CD8-positive, alpha-beta memory T cell (primary cell): ENCODE results near the gene ADGRV1. TPM values are rescaled to one million over a fixed set of nuclear protein-coding genes. Genes with fewer than 3 reads are reported as not detected.

Experiments used
- CTCF ChIA-PET: fragments of 350-600 bp; sonication (Branson Sonifier 250); formaldehyde crosslinking; loops from one replicate; lab custom pipeline; 2021; ENCODE audit warnings: antibody characterized with exemption; lab: Charles Lee
- POLR2A ChIA-PET: fragments of 350-600 bp; sonication (Branson Sonifier 250); formaldehyde crosslinking; loops from one replicate; lab custom pipeline; 2021; ENCODE audit warnings: antibody characterized with exemption; lab: Charles Lee
- DNase-seq, 5 donors: peaks; one replicate each; pipeline versions ENCODE4 v3.0.0 to v3.0.0-alpha.2; 2020 to 2022; ENCODE audit warnings: mixed read lengths in 1 of 5
- H3K27ac ChIP-seq: one replicate; pipeline ENCODE4 v1.7.0; 2013; ENCODE audit warnings: low read depth, mild to moderate bottlenecking, low read length, moderate library complexity
- H3K27me3 ChIP-seq: 2 replicates; pipeline ENCODE4 v1.7.0; 2013; ENCODE audit warnings: low read length, mild to moderate bottlenecking; ENCODE audit not compliant: insufficient read depth, poor library complexity, severe bottlenecking
- H3K36me3 ChIP-seq: 2 replicates; pipeline ENCODE4 v1.7.0; 2013; ENCODE audit warnings: mild to moderate bottlenecking, low read length, moderate library complexity; ENCODE audit not compliant: insufficient read depth
- H3K4me1 ChIP-seq: 2 replicates; pipeline ENCODE4 v1.7.0; 2013; ENCODE audit warnings: mild to moderate bottlenecking, low read length, moderate library complexity; ENCODE audit not compliant: insufficient read depth
- H3K4me3 ChIP-seq: 2 replicates; pipeline ENCODE4 v1.7.0; 2013; ENCODE audit warnings: mild to moderate bottlenecking, low read length
- H3K9me3 ChIP-seq: 2 replicates; pipeline ENCODE4 v1.7.0; 2013; ENCODE audit warnings: mild to moderate bottlenecking, low read length
- H3K27ac Mint-ChIP-seq, 8 donors: one replicate each; pipeline ENCODE4 v1.8.0; 2020 to 2021; ENCODE audit warnings: mixed read lengths in 8 of 8, mild to moderate bottlenecking in 6 of 8, inconsistent platforms in 3 of 8, moderate library complexity in 3 of 8
- H3K27me3 Mint-ChIP-seq, 2 donors: one replicate each; pipeline ENCODE4 v1.8.0; 2020 to 2021; ENCODE audit warnings: mixed read lengths in 2 of 2, mild to moderate bottlenecking in 1 of 2, moderate library complexity in 1 of 2
- H3K36me3 Mint-ChIP-seq, 3 donors: one replicate each; pipeline ENCODE4 v1.8.0; 2020 to 2021; ENCODE audit warnings: mixed read lengths in 3 of 3, inconsistent platforms in 1 of 3, mild to moderate bottlenecking in 1 of 3
- H3K4me1 Mint-ChIP-seq, 3 donors: one replicate each; pipeline ENCODE4 v1.8.0; 2020 to 2021; ENCODE audit warnings: mixed read lengths in 3 of 3, inconsistent platforms in 1 of 3, mild to moderate bottlenecking in 1 of 3
- H3K4me3 Mint-ChIP-seq, 7 donors: one replicate each; pipeline ENCODE4 v1.8.0; 2020 to 2021; ENCODE audit warnings: mixed read lengths in 7 of 7, mild to moderate bottlenecking in 6 of 7, moderate library complexity in 4 of 7, inconsistent platforms in 2 of 7
- H3K9me3 Mint-ChIP-seq, 5 donors: one replicate each; pipeline ENCODE4 v1.8.0; 2020 to 2022; ENCODE audit warnings: mixed read lengths in 5 of 5, mild to moderate bottlenecking in 3 of 5, moderate library complexity in 2 of 5, inconsistent platforms in 1 of 5
- polyA plus RNA-seq: library from polyadenylated mRNA; unstranded; fragments of 300-500 nt; fragmentation: Illumina TruSeq; gene quantifications from one replicate; pipeline ENCODE4 v1.2.3, GENCODE V29; 2021
- total RNA-seq, 2 experiments: library from RNA; stranded (reverse); gene quantifications; one replicate each; pipeline ENCODE4 v1.2.3, GENCODE V29; 2021

The ADGRV1 gene
- total and polyA plus RNA-seq, 3 experiments from 2014 or later, result 0.33 to 0.44 TPM; not detected in 1

- Mint-ChIP-seq H3K36me3 (no peaks in the 10 kb centered on the region), H3K4me1 (no peaks in the 10 kb centered on the region), H3K9me3 (peaks cover 0 to 2% (median 0%) of the 10 kb centered on the region in 5 donors), H3K27me3 (peaks cover 0 to 13% of the 10 kb centered on the region in 2 donors), H3K4me3 (no peak overlapping the region), H3K27ac (peak overlapping the region in 1 of 8 donors; percentile 26)
- Histone ChIP-seq H3K27ac (no peak overlapping the region), H3K4me3 (no peak overlapping the region), H3K36me3 (no peaks in the 10 kb centered on the region), H3K9me3 (no peaks in the 10 kb centered on the region), H3K27me3 (no peaks in the 10 kb centered on the region), H3K4me1 (no peaks in the 10 kb centered on the region)
- CTCF ChIA-PET, result interaction anchor here (0.9 to 1.8 kb wide), 2 partner anchors 122 to 281 kb away, joined by 3 to 4 read pairs; no protein-coding TSS in a partner anchor
- POLR2A ChIA-PET, result no interaction called here
- DNase-seq, result no peak
Measured at GRCh38 chr5:91103353-91104061, 544.9 kb downstream of the ADGRV1 start.

- Mint-ChIP-seq H3K4me3 (no peak overlapping the region), H3K36me3 (no peaks in the 10 kb centered on the region), H3K27me3 (peaks cover 0 to 13% of the 10 kb centered on the region in 2 donors), H3K9me3 (peaks cover 0 to 2% (median 0%) of the 10 kb centered on the region in 5 donors), H3K27ac (no peak overlapping the region), H3K4me1 (no peaks in the 10 kb centered on the region)
- Histone ChIP-seq H3K4me1 (no peaks in the 10 kb centered on the region), H3K27me3 (no peaks in the 10 kb centered on the region), H3K4me3 (no peak overlapping the region), H3K9me3 (no peaks in the 10 kb centered on the region), H3K27ac (no peak overlapping the region), H3K36me3 (no peaks in the 10 kb centered on the region)
- ChIA-PET CTCF (no interaction called here), POLR2A (no interaction called here)
- DNase-seq, result no peak
Measured at GRCh38 chr5:91104062-91104448, 545.5 kb downstream of the ADGRV1 start.

DNA sequence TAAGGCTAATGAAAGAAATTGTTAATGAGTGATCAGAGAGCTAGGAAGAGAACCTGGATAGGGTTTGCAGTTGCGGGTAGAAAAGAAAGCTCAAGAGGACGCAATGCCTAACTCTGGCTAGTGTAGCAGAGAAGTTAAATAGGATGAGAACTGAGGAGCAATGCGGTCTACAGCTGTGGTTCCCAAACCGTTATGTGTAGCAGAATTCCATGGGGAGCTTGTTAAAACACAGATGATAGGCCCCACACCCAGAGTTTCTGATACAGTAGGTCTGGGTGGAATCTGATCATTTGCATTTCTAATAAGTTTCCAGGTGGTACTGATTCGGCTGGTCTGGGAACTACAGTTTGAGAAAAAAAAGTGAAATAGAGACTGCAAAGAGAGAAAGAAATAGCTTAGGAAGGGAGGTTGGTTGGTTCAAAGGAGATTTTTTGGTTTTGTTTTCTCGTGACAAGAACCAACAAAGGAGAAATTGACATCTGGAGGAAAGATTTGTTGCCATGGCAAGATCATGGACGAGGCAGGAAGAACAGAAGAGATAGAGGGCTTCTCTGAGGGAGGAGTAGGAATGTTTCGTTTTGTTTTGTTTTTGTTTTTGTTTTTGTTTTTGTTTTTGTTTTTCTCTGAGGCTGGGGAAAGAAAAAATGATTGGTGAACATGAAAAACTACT, 548.4 kb downstream of the ADGRV1 start:
- POLR2A ChIA-PET, result no interaction called here
- H3K27me3 ChIP-seq, result no peaks in the 10 kb centered on the region
- CTCF ChIA-PET, result interaction anchor here (0.9 kb wide), 1 partner anchor 13 kb away, joined by 3 read pairs; no protein-coding TSS in a partner anchor

GRCh38 chr5:91109634-91110033, 551.0 kb downstream of the ADGRV1 start:
- ChIA-PET POLR2A (no interaction called here), CTCF (no interaction called here)
- Mint-ChIP-seq H3K4me1 (no peaks in the 10 kb centered on the region), H3K4me3 (no peak overlapping the region), H3K36me3 (no peaks in the 10 kb centered on the region), H3K9me3 (peaks cover 0 to 2% (median 0%) of the 10 kb centered on the region in 5 donors), H3K27me3 (peaks cover 7 to 27% of the 10 kb centered on the region in 2 donors), H3K27ac (no peak overlapping the region)
- Histone ChIP-seq H3K4me3 (no peak overlapping the region), H3K27ac (no peak overlapping the region), H3K36me3 (no peaks in the 10 kb centered on the region), H3K27me3 (no peaks in the 10 kb centered on the region), H3K9me3 (no peaks in the 10 kb centered on the region), H3K4me1 (no peaks in the 10 kb centered on the region)
- DNase-seq, result no peak

More for the DNA sequence above, 548.4 kb downstream of the ADGRV1 start:
- H3K4me1 ChIP-seq, result no peaks in the 10 kb centered on the region
- peaks cover 4 to 17% of the 10 kb centered on the region in 2 donors for H3K27me3 Mint-ChIP-seq
- peaks cover 0 to 2% (median 0%) of the 10 kb centered on the region in 5 donors for H3K9me3 Mint-ChIP-seq
- no peaks in the 10 kb centered on the region for H3K4me1 Mint-ChIP-seq
- H3K36me3 ChIP-seq, result no peaks in the 10 kb centered on the region
- no peak for DNase-seq
- no peaks in the 10 kb centered on the region for H3K9me3 ChIP-seq
- no peak overlapping the region for H3K27ac Mint-ChIP-seq
- H3K27ac ChIP-seq, result no peak overlapping the region
- no peaks in the 10 kb centered on the region for H3K36me3 Mint-ChIP-seq
- H3K4me3 ChIP-seq, result no peak overlapping the region
- H3K4me3 Mint-ChIP-seq, result no peak overlapping the region

DNA sequence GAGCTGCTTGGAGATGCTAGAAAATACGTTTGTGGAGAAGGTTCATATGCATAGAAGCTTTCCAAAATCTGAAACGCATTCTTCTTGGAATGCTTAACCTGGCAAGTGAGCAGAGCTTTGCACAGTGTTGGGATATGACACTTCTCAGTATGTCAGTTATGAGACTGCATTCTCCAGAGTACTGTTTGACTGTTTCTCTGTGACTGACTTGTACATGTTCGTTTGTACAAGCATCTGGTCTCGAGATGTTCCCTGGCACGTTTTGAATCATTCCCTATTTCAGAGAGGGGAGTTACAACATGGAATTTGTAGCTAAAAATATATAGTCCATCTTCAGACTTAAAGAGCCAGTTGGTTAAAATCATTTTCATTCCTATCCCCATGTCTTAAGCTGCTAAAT, 552.1 kb downstream of the ADGRV1 start:
- no peaks in the 10 kb centered on the region for H3K36me3 Mint-ChIP-seq
- H3K36me3 ChIP-seq, result no peaks in the 10 kb centered on the region
- ChIA-PET CTCF (no interaction called here), POLR2A (no interaction called here)
- no peaks in the 10 kb centered on the region for H3K27me3 ChIP-seq
- H3K4me1 Mint-ChIP-seq, result no peaks in the 10 kb centered on the region
- H3K4me1 ChIP-seq, result no peaks in the 10 kb centered on the region
- no peaks in the 10 kb centered on the region for H3K9me3 ChIP-seq
- H3K4me3 Mint-ChIP-seq, result no peak overlapping the region
- no peak overlapping the region for H3K27ac Mint-ChIP-seq
- no peak overlapping the region for H3K27ac ChIP-seq
- no peak for DNase-seq
- no peaks in the 10 kb centered on the region for H3K9me3 Mint-ChIP-seq
- H3K27me3 Mint-ChIP-seq, result peaks cover 7 to 27% of the 10 kb centered on the region in 2 donors
- no peak overlapping the region for H3K4me3 ChIP-seq

- Histone ChIP-seq H3K4me3 (no peak overlapping the region), H3K27me3 (no peaks in the 10 kb centered on the region), H3K27ac (no peak overlapping the region), H3K36me3 (no peaks in the 10 kb centered on the region), H3K9me3 (no peaks in the 10 kb centered on the region), H3K4me1 (no peaks in the 10 kb centered on the region)
- peaks cover 9 to 27% of the 10 kb centered on the region in 2 donors for H3K27me3 Mint-ChIP-seq
- H3K4me1 Mint-ChIP-seq, result no peaks in the 10 kb centered on the region
- POLR2A ChIA-PET, result no interaction called here
- DNase-seq, result no peak
- H3K9me3 Mint-ChIP-seq, result no peaks in the 10 kb centered on the region
- CTCF ChIA-PET, result no interaction called here
- H3K4me3 Mint-ChIP-seq, result no peak overlapping the region
- H3K27ac Mint-ChIP-seq, result no peak overlapping the region
- no peaks in the 10 kb centered on the region for H3K36me3 Mint-ChIP-seq
Measured at GRCh38 chr5:91111473-91112238, 553.1 kb downstream of the ADGRV1 start.

DNA sequence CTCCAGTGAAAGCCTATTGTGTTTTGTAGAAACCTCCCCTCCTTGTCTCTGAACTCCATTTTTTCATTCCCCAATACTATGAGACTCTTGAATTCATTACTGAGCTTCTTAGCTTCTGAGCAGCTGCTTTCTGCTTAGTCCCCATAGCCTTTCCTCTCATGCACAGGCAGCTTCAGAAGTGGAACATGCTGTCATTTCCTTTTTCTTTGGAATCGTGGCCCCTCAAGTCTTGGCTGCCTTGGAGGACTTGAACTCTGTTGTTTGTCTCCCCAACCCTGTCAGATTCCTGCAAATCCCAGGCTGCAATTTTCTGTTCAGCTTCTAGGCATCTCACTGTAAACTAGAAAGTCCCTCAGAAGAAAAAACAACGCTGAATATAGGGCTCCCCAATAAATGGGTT, 556.1 kb downstream of the ADGRV1 start:
- Mint-ChIP-seq H3K4me3 (no peak overlapping the region), H3K27ac (no peak overlapping the region)
- CTCF ChIA-PET, result no interaction called here

GRCh38 chr5:91118354-91118753, 559.8 kb downstream of the ADGRV1 start:
- H3K27ac ChIP-seq, result no peak overlapping the region
- no peaks in the 10 kb centered on the region for H3K4me1 ChIP-seq
- ChIA-PET CTCF (no interaction called here), POLR2A (no interaction called here)
- peaks cover 0 to 3% of the 10 kb centered on the region in 2 donors for H3K27me3 Mint-ChIP-seq
- H3K27ac Mint-ChIP-seq, result no peak overlapping the region
- no peaks in the 10 kb centered on the region for H3K4me1 Mint-ChIP-seq
- no peak for DNase-seq
- H3K9me3 ChIP-seq, result no peaks in the 10 kb centered on the region
- H3K4me3 Mint-ChIP-seq, result no peak overlapping the region
- H3K36me3 ChIP-seq, result no peaks in the 10 kb centered on the region
- no peak overlapping the region for H3K4me3 ChIP-seq
- no peaks in the 10 kb centered on the region for H3K9me3 Mint-ChIP-seq
- no peaks in the 10 kb centered on the region for H3K27me3 ChIP-seq
- H3K36me3 Mint-ChIP-seq, result no peaks in the 10 kb centered on the region

More for the DNA sequence above, 556.1 kb downstream of the ADGRV1 start:
- Histone ChIP-seq H3K4me3 (no peak overlapping the region), H3K27me3 (no peaks in the 10 kb centered on the region), H3K9me3 (no peaks in the 10 kb centered on the region), H3K4me1 (no peaks in the 10 kb centered on the region), H3K36me3 (no peaks in the 10 kb centered on the region), H3K27ac (no peak overlapping the region)
- Mint-ChIP-seq H3K36me3 (no peaks in the 10 kb centered on the region), H3K4me1 (no peaks in the 10 kb centered on the region), H3K9me3 (no peaks in the 10 kb centered on the region), H3K27me3 (peaks cover 9 to 21% of the 10 kb centered on the region in 2 donors)
- DNase-seq, result no peak
- POLR2A ChIA-PET, result no interaction called here
